Adipocyte (in vitro differentiated cells): Measurements from ENCODE around the gene CCDC158.

Experiments used
- DNase-seq: peaks from one replicate; pipeline ENCODE4 v3.0.0-alpha.2; 2015; ENCODE audit warnings: low read depth
- H3K27me3 ChIP-seq: replicated peaks from 2 replicates; pipeline ENCODE4 v1.7.0; 2013; ENCODE audit warnings: mild to moderate bottlenecking, low read length, moderate library complexity; ENCODE audit not compliant: control insufficient read depth, insufficient read depth
- H3K36me3 ChIP-seq: 2 replicates; pipeline ENCODE4 v1.7.0; 2013; ENCODE audit warnings: low read length, mild to moderate bottlenecking, moderate library complexity; ENCODE audit not compliant: control insufficient read depth, insufficient read depth, severe bottlenecking
- H3K4me1 ChIP-seq: 2 replicates; pipeline ENCODE4 v1.7.0; 2013; ENCODE audit warnings: mild to moderate bottlenecking, low read length, moderate library complexity; ENCODE audit not compliant: control insufficient read depth, insufficient read depth
- H3K4me3 ChIP-seq: 2 replicates; pipeline ENCODE4 v1.7.0; 2013; ENCODE audit warnings: mild to moderate bottlenecking, low read length, moderate library complexity
- H3K9ac ChIP-seq: 2 replicates; pipeline ENCODE4 v1.7.0; 2013; ENCODE audit warnings: mild to moderate bottlenecking, low read length, moderate library complexity
- H3K9me3 ChIP-seq: 2 replicates; pipeline ENCODE4 v1.7.0; 2013; ENCODE audit warnings: mild to moderate bottlenecking, low read length, moderate library complexity; ENCODE audit not compliant: control insufficient read depth

CCDC158 gene

GRCh38 chr4:76325072-76325471 is 95.9 kb downstream of the CCDC158 start:
- no peaks in the 10 kb centered on the region for H3K4me1 ChIP-seq
- DNase-seq, result no peak
- H3K4me3 ChIP-seq, result no peak overlapping the region
- H3K27me3 ChIP-seq, result no peaks in the 10 kb centered on the region
- no peak overlapping the region for H3K9ac ChIP-seq
- H3K36me3 ChIP-seq, result no peaks in the 10 kb centered on the region
- H3K9me3 ChIP-seq, result peaks cover 57% of the 10 kb centered on the region

GRCh38 chr4:76322236-76322635 is 98.7 kb downstream of the CCDC158 start:
- H3K9me3 ChIP-seq, result peaks cover 58% of the 10 kb centered on the region
- H3K4me3 ChIP-seq, result no peak overlapping the region
- H3K9ac ChIP-seq, result no peak overlapping the region
- no peaks in the 10 kb centered on the region for H3K36me3 ChIP-seq
- H3K27me3 ChIP-seq, result no peaks in the 10 kb centered on the region
- H3K4me1 ChIP-seq, result no peaks in the 10 kb centered on the region
- no peak for DNase-seq

DNA sequence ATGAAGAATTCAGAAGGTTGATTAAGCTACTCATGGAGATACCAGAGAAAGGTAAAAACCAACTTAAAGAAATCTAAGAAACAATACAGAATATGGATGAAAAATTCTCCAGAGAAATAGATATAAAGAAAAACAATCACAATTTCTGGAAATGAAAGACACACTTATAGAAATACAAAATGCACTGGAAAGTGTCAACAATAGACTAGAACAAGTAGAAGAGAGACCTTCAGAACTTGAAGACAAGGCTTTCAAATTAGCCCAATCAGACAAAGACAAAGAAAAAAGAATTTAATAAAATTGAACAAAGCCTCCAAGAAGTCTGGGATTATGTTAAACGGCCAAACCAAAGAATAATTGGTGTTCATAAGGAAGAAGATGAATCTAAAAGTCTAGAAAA is 104.8 kb downstream of the CCDC158 start:
- Histone ChIP-seq H3K9me3 (peaks cover 38% of the 10 kb centered on the region), H3K4me1 (peaks cover 11% of the 10 kb centered on the region), H3K4me3 (no peak overlapping the region), H3K27me3 (no peaks in the 10 kb centered on the region), H3K36me3 (peaks cover 2% of the 10 kb centered on the region), H3K9ac (no peak overlapping the region)
- DNase-seq, result no peak

DNA sequence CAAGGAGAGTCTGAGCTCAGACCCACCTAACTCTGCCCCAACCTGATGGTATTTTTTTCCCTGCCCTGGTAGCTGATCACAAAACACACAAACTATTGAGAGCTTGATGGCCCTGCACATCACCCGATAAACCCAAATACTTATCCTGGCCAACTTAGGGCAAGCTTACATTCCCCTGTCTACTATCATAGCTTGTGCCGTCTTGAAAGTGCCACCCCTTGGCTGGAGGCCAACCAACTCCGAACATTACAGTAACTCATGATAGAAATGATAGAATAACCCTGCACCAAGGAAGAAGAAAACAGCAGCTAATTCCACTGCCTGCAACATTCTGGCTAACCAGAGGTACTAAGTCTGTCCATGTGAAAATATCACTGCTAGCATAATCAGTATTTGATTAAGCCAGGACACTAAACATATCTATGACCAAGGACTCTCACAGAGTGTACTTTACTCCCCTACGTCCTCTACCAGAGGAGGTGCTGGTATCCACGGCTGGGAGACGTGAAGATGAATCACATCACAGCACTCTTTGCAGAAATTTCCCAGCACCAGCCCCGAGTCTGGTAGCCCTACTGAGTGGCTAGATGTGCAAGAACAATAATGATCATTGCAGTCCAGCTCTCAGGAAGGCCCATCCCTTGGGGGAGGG is 105.5 kb downstream of the CCDC158 start:
- no peak overlapping the region for H3K9ac ChIP-seq
- H3K4me1 ChIP-seq, result peaks cover 11% of the 10 kb centered on the region
- H3K27me3 ChIP-seq, result no peaks in the 10 kb centered on the region
- no peak for DNase-seq
- no peak overlapping the region for H3K4me3 ChIP-seq
- H3K9me3 ChIP-seq, result peaks cover 35% of the 10 kb centered on the region
- peaks cover 9% of the 10 kb centered on the region for H3K36me3 ChIP-seq

GRCh38 chr4:76313547-76313946 is 107.4 kb downstream of the CCDC158 start:
- Histone ChIP-seq H3K27me3 (no peaks in the 10 kb centered on the region), H3K4me1 (peaks cover 18% of the 10 kb centered on the region), H3K4me3 (no peak overlapping the region), H3K9ac (no peak overlapping the region), H3K36me3 (peaks cover 22% of the 10 kb centered on the region), H3K9me3 (peaks cover 25% of the 10 kb centered on the region)
- no peak for DNase-seq

DNA sequence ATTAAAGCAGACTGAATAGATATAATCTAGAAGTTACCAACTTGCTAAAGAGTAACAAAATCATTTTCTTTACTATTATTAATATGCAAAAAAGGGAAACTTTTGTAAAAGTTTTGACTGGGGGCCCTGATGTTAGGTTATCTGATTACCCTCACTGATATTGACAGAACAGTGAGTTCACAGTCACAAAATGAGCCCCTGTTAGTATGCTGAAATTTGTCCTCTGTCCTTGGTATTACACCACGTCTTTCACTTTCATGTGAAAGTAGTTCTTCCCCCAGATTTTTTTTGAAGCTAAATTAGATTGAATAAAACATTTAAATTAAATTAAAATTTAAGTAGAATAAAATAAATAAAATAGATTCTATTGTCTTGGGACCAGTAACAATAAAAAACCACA is 108.5 kb downstream of the CCDC158 start:
- Histone ChIP-seq H3K4me1 (peaks cover 26% of the 10 kb centered on the region), H3K27me3 (no peaks in the 10 kb centered on the region), H3K4me3 (no peak overlapping the region)

DNA sequence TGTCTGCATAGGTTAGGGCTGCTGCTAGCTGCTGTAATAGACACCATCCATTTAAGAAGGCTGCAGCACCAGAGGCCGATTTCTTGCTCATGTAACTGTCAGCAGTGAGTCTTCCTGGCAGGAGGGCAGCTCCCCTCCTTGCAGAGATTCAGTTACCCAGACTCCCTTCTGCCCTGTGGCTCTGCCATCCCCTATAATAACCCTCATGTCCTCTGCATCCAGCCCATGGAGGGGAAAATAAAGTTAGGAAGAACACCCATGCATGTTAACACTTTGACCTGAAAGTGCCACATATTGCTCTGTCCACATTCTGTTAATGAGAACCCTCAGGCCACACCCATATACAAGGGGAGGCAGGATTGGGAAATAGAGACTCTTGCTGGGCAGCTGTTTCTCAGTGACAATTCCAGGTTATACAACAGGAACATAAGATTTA is 109.0 kb downstream of the CCDC158 start:
- Histone ChIP-seq H3K4me3 (no peak overlapping the region), H3K9me3 (peaks cover 13% of the 10 kb centered on the region), H3K4me1 (peaks cover 26% of the 10 kb centered on the region), H3K9ac (no peak overlapping the region), H3K27me3 (no peaks in the 10 kb centered on the region), H3K36me3 (peaks cover 22% of the 10 kb centered on the region)
- DNase-seq, result peak; percentile 22

More for the DNA sequence above, 108.5 kb downstream of the CCDC158 start:
- DNase-seq, result no peak
- Histone ChIP-seq H3K36me3 (peaks cover 22% of the 10 kb centered on the region), H3K9ac (no peak overlapping the region), H3K9me3 (peaks cover 18% of the 10 kb centered on the region)

GRCh38 chr4:76310683-76311082 is 110.3 kb downstream of the CCDC158 start:
- Histone ChIP-seq H3K36me3 (peaks cover 22% of the 10 kb centered on the region), H3K4me3 (no peak overlapping the region), H3K4me1 (peaks cover 27% of the 10 kb centered on the region), H3K9me3 (peaks cover under 1% of the 10 kb centered on the region), H3K27me3 (no peaks in the 10 kb centered on the region), H3K9ac (no peak overlapping the region)
- DNase-seq, result no peak

GRCh38 chr4:76309939-76310550 is 110.9 kb downstream of the CCDC158 start:
- H3K27me3 ChIP-seq, result no peaks in the 10 kb centered on the region
- no peaks in the 10 kb centered on the region for H3K9me3 ChIP-seq
- DNase-seq, result no peak
- no peak overlapping the region for H3K9ac ChIP-seq
- H3K4me3 ChIP-seq, result no peak overlapping the region
- peaks cover 34% of the 10 kb centered on the region for H3K4me1 ChIP-seq
- peaks cover 22% of the 10 kb centered on the region for H3K36me3 ChIP-seq

- peak overlapping the region; percentile 97 for H3K4me3 ChIP-seq
- H3K36me3 ChIP-seq, result peaks cover 22% of the 10 kb centered on the region
- H3K9ac ChIP-seq, result peak overlapping the region; percentile 97
- H3K27me3 ChIP-seq, result no peaks in the 10 kb centered on the region
- DNase-seq, result no peak
- no peaks in the 10 kb centered on the region for H3K9me3 ChIP-seq
- peaks cover 36% of the 10 kb centered on the region for H3K4me1 ChIP-seq
Measured at GRCh38 chr4:76308548-76308947, 112.4 kb downstream of the CCDC158 start.

DNA sequence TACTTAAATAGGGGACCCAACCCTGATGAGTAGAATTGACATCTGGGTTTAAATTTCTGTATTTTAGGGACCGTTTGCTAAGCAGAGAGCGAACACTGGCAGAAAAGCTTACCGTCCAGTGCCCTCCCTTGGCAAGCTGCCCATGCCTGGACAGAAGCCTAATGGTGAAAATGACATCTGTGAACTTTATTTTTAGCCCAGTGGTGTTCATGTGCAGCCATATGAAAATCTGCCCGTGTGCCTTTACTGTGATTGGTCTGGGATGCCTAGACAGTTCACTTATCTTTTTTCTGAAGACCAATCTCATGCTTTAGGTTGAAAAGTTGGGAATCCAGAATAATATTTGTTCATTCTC is 113.3 kb downstream of the CCDC158 start:
- H3K9ac ChIP-seq, result peak overlapping the region; percentile 97
- DNase-seq, result no peak
- H3K36me3 ChIP-seq, result peaks cover 22% of the 10 kb centered on the region
- peaks cover 44% of the 10 kb centered on the region for H3K4me1 ChIP-seq
- no peaks in the 10 kb centered on the region for H3K9me3 ChIP-seq
- H3K4me3 ChIP-seq, result peak overlapping the region; percentile 97
- no peaks in the 10 kb centered on the region for H3K27me3 ChIP-seq
